IPS-18a (cell line): ENCODE data around the gene ATP5MG.
A peak's percentile ranks its signal among the peaks of the same experiment; 100 is the strongest.
"Not testable (repeated sequence)": the region's sequence is repeated elsewhere in the genome, so short reads cannot be mapped to it uniquely, and the experiment has no call there.

Experiments
- H3K27ac ChIP-seq: one replicate; pipeline ENCODE4 v1.5.1; 2013; ENCODE audit warnings: low read length
- H3K27me3 ChIP-seq: one replicate; pipeline ENCODE4 v1.6.1; 2013; ENCODE audit warnings: mild to moderate bottlenecking, low read length; ENCODE audit not compliant: control insufficient read depth, insufficient read depth
- H3K36me3 ChIP-seq: one replicate; pipeline ENCODE4 v1.6.1; 2013; ENCODE audit warnings: low read depth, low read length; ENCODE audit not compliant: control insufficient read depth
- H3K4me1 ChIP-seq: one replicate; pipeline ENCODE4 v1.6.1; 2013; ENCODE audit warnings: low read depth, low read length; ENCODE audit not compliant: control insufficient read depth
- H3K4me3 ChIP-seq: one replicate; pipeline ENCODE4 v1.5.1; 2013; ENCODE audit warnings: low read length
- H3K9ac ChIP-seq: one replicate; pipeline ENCODE4 v1.6.1; 2013; ENCODE audit warnings: mild to moderate bottlenecking, low read length, moderate library complexity
- H3K9me3 ChIP-seq: one replicate; pipeline ENCODE4 v1.6.1; 2013; ENCODE audit warnings: low read depth, low read length; ENCODE audit not compliant: control insufficient read depth

ATP5MG gene

DNA sequence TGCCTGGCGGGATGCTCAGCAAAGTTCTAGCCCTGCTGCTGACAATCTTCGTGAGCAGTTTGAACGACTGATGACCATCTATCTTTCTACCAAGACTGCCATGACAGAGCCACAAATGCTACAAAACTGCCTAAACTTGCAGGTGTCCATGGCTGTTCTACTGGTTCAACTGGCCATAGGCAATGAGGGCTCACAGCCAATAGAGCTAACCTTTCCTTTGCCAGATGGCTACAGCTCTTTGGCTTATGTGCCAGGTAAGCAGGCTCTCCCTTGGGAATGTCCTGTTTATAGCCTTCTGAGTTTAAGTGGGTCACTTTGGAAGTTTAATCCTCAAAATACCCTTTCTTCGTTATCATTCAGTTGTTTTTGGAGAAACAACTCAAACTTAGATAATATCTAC lies 21.9 kb upstream of the ATP5MG start:
- Histone ChIP-seq H3K4me3 (no peak overlapping the region), H3K36me3 (peaks cover 64% of the 10 kb centered on the region), H3K4me1 (no peaks in the 10 kb centered on the region), H3K27me3 (no peaks in the 10 kb centered on the region), H3K27ac (no peak overlapping the region), H3K9me3 (no peaks in the 10 kb centered on the region), H3K9ac (no peak overlapping the region)

- Histone ChIP-seq H3K9me3 (no peaks in the 10 kb centered on the region), H3K4me1 (no peaks in the 10 kb centered on the region), H3K4me3 (no peak overlapping the region), H3K9ac (no peak overlapping the region), H3K36me3 (peaks cover 75% of the 10 kb centered on the region), H3K27me3 (no peaks in the 10 kb centered on the region), H3K27ac (no peak overlapping the region)
These were observed 20.8 kb upstream of the ATP5MG start for GRCh38 chr11:118380571-118380970.

DNA sequence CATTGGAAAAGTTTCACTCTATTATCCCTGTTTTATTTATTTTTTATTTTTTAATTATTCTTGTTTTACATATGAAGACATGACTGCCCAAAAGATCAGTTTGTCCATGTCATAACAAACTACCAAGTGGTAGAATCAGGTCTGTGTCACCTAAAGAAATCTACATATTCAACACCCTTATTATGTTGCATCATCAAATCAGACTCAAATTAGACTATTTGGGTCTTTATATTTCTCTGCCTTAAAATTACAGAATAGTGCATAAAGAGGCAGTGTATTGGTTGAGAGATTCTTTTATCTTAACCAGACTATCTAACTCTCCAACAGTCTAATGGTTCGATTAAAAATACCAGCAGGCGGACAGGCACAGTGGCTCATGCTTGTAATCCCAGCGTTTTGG lies 18.5 kb upstream of the ATP5MG start:
- H3K27me3 ChIP-seq: no peaks in the 10 kb centered on the region
- no peak overlapping the region for H3K4me3 ChIP-seq
- no peak overlapping the region for H3K27ac ChIP-seq
- no peak overlapping the region for H3K9ac ChIP-seq
- H3K36me3 ChIP-seq: peaks cover 86% of the 10 kb centered on the region
- H3K9me3 ChIP-seq: no peaks in the 10 kb centered on the region
- no peaks in the 10 kb centered on the region for H3K4me1 ChIP-seq

GRCh38 chr11:118383657-118384056 lies 17.7 kb upstream of the ATP5MG start:
- Histone ChIP-seq H3K27ac (no peak overlapping the region), H3K4me1 (no peaks in the 10 kb centered on the region), H3K4me3 (no peak overlapping the region), H3K9me3 (no peaks in the 10 kb centered on the region), H3K27me3 (no peaks in the 10 kb centered on the region), H3K9ac (no peak overlapping the region), H3K36me3 (peaks cover 82% of the 10 kb centered on the region)

DNA sequence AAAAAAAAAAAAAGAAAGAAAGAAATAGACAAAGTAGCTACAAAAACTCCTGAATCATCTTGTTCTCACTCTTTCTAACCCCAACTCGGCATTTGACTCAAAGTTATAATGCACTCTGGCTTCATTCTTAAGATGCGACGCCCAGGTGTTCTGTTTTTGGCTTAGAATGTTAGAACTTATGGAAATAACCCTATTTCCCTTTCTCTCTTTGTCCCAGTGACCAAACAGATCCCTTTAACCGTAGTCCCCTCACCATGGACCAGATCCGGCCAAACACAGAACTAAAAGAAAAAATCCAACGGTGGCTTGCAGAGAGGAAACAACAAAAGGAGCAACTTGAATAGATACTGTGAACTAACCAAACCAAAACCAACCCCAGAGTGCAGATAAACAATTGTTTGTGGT lies 5.3 kb upstream of the ATP5MG start:
- Histone ChIP-seq H3K9me3 (no peaks in the 10 kb centered on the region), H3K4me1 (no peaks in the 10 kb centered on the region), H3K9ac (no peak overlapping the region), H3K27ac (no peak overlapping the region), H3K36me3 (peaks cover 39% of the 10 kb centered on the region), H3K27me3 (no peaks in the 10 kb centered on the region), H3K4me3 (no peak overlapping the region)

DNA sequence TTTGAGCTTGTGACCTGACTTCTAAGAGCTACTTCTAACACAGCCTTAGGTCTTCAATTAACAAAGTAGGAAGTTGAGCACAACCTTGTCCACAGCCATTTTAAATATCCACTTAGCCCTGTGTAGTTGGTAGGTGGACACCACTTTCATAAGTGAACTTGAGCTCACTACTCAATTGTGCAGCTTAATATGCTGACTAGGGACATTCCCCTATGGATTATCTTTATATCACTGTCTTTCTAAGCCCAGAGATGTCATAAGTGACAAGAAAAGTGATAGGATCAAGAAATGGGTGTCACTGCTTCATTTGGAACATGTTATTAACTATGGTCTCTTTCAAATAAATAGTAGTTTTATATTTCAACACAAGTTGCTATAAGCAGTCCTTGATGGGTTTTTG lies 4.0 kb upstream of the ATP5MG start:
- Histone ChIP-seq H3K36me3 (peaks cover 33% of the 10 kb centered on the region), H3K27ac (no peak overlapping the region), H3K9me3 (no peaks in the 10 kb centered on the region), H3K4me3 (no peak overlapping the region), H3K27me3 (no peaks in the 10 kb centered on the region), H3K9ac (no peak overlapping the region), H3K4me1 (no peaks in the 10 kb centered on the region)

DNA sequence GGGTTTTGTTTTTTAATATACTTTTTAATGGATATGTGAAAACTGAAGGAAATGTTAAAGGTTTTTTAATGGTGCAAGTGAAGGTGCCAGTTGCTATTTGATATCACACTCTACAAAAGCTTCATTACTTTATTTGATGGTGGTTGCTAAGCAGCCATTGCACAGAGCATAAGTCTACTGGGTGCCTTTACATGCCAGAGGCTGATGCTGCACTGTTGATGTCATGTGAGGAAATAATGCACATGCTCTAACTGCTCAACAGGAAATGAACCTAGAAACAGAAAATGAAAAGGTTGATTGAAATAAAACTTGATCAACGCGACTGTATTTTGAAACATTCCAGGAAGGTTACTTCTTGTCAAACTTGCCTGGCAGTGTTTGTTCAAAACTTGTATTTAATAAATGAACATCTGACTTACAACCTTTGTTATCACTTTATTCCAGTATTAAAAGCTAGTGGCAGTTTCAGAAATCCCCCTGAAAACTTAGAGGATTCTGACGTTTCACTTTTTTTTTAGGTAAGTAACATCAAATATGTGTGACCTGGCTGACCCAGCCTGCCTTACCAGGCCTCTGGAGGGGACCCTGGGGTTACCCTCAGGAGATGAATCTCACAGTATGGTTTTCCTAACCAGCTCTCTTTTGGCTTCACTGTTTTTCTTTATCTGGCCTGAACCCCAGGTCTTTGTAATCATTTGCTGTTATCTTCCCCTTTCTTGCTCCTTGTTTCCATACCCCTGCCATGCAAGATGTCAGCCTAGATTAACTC lies 2.4 kb upstream of the ATP5MG start:
- H3K27ac ChIP-seq: no peak overlapping the region
- no peak overlapping the region for H3K4me3 ChIP-seq

DNA sequence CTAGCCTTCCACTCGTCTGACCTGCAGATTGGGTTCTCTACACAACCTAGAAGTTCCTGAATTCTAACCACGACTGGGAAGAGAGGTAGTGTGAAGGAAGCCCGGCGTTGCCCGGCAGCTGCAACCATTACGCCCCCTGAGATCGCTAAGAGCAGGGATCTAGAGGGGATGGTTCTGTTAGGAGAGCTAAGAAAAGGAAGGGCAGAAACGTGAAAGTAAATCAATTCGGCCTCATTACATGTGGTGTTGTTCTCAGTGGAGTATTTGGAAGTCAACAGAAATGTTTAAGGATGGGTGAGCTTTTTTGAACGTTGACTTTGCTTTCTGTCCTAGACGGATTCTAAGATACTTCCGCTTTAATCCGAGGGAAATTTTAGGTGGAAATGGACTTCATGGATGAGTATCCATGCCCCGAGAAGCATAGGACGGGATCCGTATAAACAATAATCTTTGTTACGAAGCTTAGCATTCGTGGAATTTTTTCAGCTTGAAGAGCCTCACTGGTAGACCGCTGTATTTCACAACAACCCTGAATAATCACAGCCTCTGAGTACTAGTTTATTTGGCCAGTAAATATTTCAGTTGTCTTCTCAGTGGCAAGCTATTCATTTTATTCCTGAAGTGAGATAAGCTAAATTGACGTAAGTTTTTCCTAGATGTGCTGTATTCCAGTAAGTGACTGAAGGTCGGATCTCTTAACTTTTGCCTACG lies 629 bp downstream of the ATP5MG start:
- Histone ChIP-seq H3K4me3 (peak overlapping the region; percentile 98), H3K4me1 (no peaks in the 10 kb centered on the region), H3K9me3 (no peaks in the 10 kb centered on the region), H3K27ac (peak overlapping the region; percentile 100), H3K36me3 (peaks cover 30% of the 10 kb centered on the region), H3K27me3 (no peaks in the 10 kb centered on the region), H3K9ac (peak overlapping the region; percentile 96)

More for the DNA sequence above, 2.4 kb upstream of the ATP5MG start:
- no peaks in the 10 kb centered on the region for H3K9me3 ChIP-seq
- H3K27me3 ChIP-seq: no peaks in the 10 kb centered on the region
- H3K9ac ChIP-seq: no peak overlapping the region
- no peaks in the 10 kb centered on the region for H3K4me1 ChIP-seq
- peaks cover 21% of the 10 kb centered on the region for H3K36me3 ChIP-seq

DNA sequence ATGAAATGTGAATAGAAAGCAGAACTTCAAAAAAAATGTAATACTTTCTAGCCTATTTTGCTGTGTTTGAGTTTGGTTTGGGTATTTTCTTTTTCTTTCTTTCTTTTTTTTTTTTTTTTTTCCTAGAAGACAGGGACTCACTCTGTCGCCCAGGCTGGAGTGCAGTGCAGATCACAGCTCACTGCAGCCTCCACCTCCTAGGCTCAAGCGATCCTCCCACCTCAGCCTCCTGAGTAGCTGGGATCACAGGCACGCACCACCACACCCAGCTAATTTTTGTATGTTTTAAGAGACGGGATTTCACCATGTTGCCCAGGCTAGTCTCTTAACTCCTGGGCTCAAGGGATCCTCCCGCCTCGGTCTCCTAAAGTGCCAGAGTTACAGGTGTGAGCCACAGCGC lies 1.2 kb downstream of the ATP5MG start:
- Histone ChIP-seq H3K9ac (peak overlapping the region; percentile 96), H3K36me3 (peaks cover 31% of the 10 kb centered on the region), H3K4me3 (peak overlapping the region; percentile 98)
- H3K4me1 ChIP-seq, H3K27me3 ChIP-seq, H3K27ac ChIP-seq, H3K9me3 ChIP-seq: not testable (repeated sequence)

DNA sequence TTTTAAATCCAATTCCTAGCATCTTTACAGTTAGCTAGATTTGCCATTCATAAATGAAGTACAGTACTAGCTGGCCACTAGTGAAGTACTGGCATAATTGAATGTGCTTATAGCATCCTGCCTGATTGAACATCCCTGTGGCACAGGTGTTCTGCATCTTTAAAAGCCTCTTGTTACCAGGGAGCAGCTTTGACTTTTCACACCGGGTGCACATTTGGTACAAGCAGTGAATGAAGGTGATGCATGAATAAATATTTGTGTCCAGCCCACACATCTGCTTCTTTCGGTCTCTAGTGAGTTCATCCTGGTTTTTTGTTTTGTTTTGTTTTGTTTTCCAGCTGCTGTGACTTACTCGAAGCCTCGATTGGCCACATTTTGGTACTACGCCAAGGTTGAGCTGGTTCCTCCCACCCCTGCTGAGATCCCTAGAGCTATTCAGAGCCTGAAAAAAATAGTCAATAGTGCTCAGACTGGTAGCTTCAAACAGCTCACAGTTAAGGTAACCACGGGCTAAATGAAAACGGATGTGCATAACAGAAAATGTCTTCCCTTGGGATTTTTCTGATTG lies 5.3 kb downstream of the ATP5MG start:
- Histone ChIP-seq H3K4me1 (no peaks in the 10 kb centered on the region), H3K27ac (no peak overlapping the region), H3K36me3 (peaks cover 53% of the 10 kb centered on the region), H3K9me3 (no peaks in the 10 kb centered on the region), H3K4me3 (no peak overlapping the region), H3K9ac (no peak overlapping the region), H3K27me3 (no peaks in the 10 kb centered on the region)

GRCh38 chr11:118410055-118410745 lies 8.8 kb downstream of the ATP5MG start:
- Histone ChIP-seq H3K4me3 (no peak overlapping the region), H3K27me3 (no peaks in the 10 kb centered on the region), H3K9ac (no peak overlapping the region), H3K36me3 (peaks cover 42% of the 10 kb centered on the region), H3K9me3 (no peaks in the 10 kb centered on the region), H3K27ac (no peak overlapping the region), H3K4me1 (peaks cover 2% of the 10 kb centered on the region)
